C1 segment of cervical spinal cord (tissue), 14 donors: Measurements from ENCODE around the gene CBFA2T2.
"Not testable (repeated sequence)": the region's sequence is repeated elsewhere in the genome, so short reads cannot be mapped to it uniquely, and the experiment has no call there.

Experiments used
- DNase-seq, 14 donors: peaks; one replicate each; lab custom pipeline; 2025; lab: John Stamatoyannopoulos, UW

Gene CBFA2T2

GRCh38 chr20:33470457-33470856 lies 19.4 kb upstream of the CBFA2T2 start:
- DNase-seq: no peak

GRCh38 chr20:33470866-33471265 lies 19.0 kb upstream of the CBFA2T2 start:
- DNase-seq: no peak

GRCh38 chr20:33472868-33473435 lies 16.9 kb upstream of the CBFA2T2 start:
- DNase-seq: no peak

- peak in 1 of 14 donors; percentile 11 for DNase-seq
These were observed 15.6 kb upstream of the CBFA2T2 start for GRCh38 chr20:33474097-33474873.

GRCh38 chr20:33474963-33475362 lies 14.9 kb upstream of the CBFA2T2 start:
- no peak for DNase-seq

- peak in 2 of 14 donors; percentile 8 to 27 for DNase-seq
These were observed 14.3 kb upstream of the CBFA2T2 start for GRCh38 chr20:33475381-33476152.

- no peak for DNase-seq
These were observed 12.3 kb upstream of the CBFA2T2 start for GRCh38 chr20:33477386-33478234.

GRCh38 chr20:33480048-33480447 lies 9.8 kb upstream of the CBFA2T2 start:
- no peak for DNase-seq

GRCh38 chr20:33481431-33481941 lies 8.4 kb upstream of the CBFA2T2 start:
- DNase-seq: no peak

GRCh38 chr20:33482581-33482980 lies 7.3 kb upstream of the CBFA2T2 start:
- DNase-seq: no peak

GRCh38 chr20:33483186-33483585 lies 6.7 kb upstream of the CBFA2T2 start:
- DNase-seq: not testable (repeated sequence)

- DNase-seq: no peak
These were observed 1.7 kb upstream of the CBFA2T2 start for GRCh38 chr20:33488201-33488600.

GRCh38 chr20:33488661-33489494 lies 1.0 kb upstream of the CBFA2T2 start:
- DNase-seq: not testable (repeated sequence)

GRCh38 chr20:33489495-33490022 lies 337 bp upstream of the CBFA2T2 start:
- DNase-seq: peak; percentile 92 to 99 (median 98)

- DNase-seq: no peak
These were observed 1.2 kb downstream of the CBFA2T2 start for GRCh38 chr20:33490934-33491656.

- DNase-seq: no peak
These were observed 3.3 kb downstream of the CBFA2T2 start for GRCh38 chr20:33493076-33493766.

- DNase-seq: not testable (repeated sequence)
These were observed 6.9 kb downstream of the CBFA2T2 start for GRCh38 chr20:33496776-33497175.

GRCh38 chr20:33499355-33499754 lies 9.5 kb downstream of the CBFA2T2 start:
- DNase-seq: no peak

- DNase-seq: no peak
These were observed 11.1 kb downstream of the CBFA2T2 start for GRCh38 chr20:33501000-33501399.
